Measurements from ENCODE around the gene APBA2. TPM values are rescaled to one million over a fixed set of nuclear protein-coding genes. Genes with fewer than 3 reads are reported as not detected.

The APBA2 gene
- total and polyA plus RNA-seq, 2 of the 4 experiments (the other 2 are of a cell fraction): 21.7 to 33.0 TPM

DNA sequence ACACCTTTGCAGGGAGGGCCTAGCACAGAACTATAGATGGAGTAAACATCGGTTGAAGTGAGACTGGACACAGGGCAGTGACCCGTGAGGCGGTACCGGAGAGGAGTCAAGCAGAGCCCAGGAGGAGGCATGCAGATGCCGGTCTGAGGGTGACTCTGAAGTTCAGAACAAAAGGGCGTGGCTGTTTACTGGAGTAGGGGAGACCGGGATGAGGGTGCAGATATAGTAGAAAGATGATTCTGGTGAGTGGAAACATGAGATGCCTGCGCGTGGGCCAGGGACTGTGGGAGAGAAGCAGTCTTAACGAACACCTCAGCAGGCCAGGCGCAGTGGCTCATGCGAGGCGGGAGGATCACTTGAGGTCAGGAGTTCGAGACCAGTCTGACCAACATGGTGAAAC lies 270.7 kb downstream of the APBA2 start:
- Histone ChIP-seq H3K4me1 (ENCODE audit: control insufficient read depth, insufficient read depth, low read length) (no peaks in the 10 kb centered on the region), H3K4me2 (ENCODE audit: low read depth, low read length) (no peak overlapping the region), H3K9me3 (ENCODE audit: control insufficient read depth, insufficient read depth, low read length) (no peaks in the 10 kb centered on the region), H3K9me1 (ENCODE audit: insufficient read depth, low read length) (no peaks in the 10 kb centered on the region), H3K18ac (ENCODE audit: low read depth, low read length) (no peak overlapping the region), H2BK120ac (ENCODE audit: low read depth, low read length) (no peak overlapping the region), H3K4ac (ENCODE audit: low read depth, low read length) (no peak overlapping the region), H3K14ac (replicated peaks; ENCODE audit: low read depth, low read length) (no peak overlapping the region), H2BK5ac (ENCODE audit: low read depth, low read length, poor library complexity, severe bottlenecking) (no peak overlapping the region), H3K23ac (ENCODE audit: low read depth, low read length) (no peak overlapping the region), H2BK15ac (ENCODE audit: low read depth, low read length) (no peak overlapping the region), H3K79me1 (ENCODE audit: low read depth in 1 of 2, low read length in 2 of 2) (no peaks in the 10 kb centered on the region), H3K9ac (ENCODE audit: low read depth, low read length) (no peak overlapping the region), H2AK5ac (ENCODE audit: low read depth, low read length) (no peak overlapping the region), H4K8ac (ENCODE audit: low read depth in 2 of 2, low read length in 2 of 2) (no peak overlapping the region), H4K91ac (ENCODE audit: insufficient read depth, low read depth, low read length) (no peak overlapping the region), H2AFZ (replicated peaks; ENCODE audit: low read length, poor library complexity) (no peak overlapping the region), H3K27ac (ENCODE audit: insufficient read depth, low read length) (no peak overlapping the region), H2AK9ac (replicated peaks; ENCODE audit: low read depth, low read length, poor library complexity) (no peak overlapping the region), H2BK20ac (ENCODE audit: low read depth, low read length) (no peak overlapping the region), H4K5ac (ENCODE audit: low read depth, low read length) (no peak overlapping the region), H3K4me3 (ENCODE audit: insufficient read depth, low read depth, low read length) (no peak overlapping the region), H3K36me3 (ENCODE audit: control insufficient read depth, insufficient read depth, low read length) (no peaks in the 10 kb centered on the region), H4K20me1 (ENCODE audit: insufficient read depth, low read length) (no peaks in the 10 kb centered on the region), H3K27me3 (ENCODE audit: control insufficient read depth, insufficient read depth, low read length) (no peaks in the 10 kb centered on the region; the same call in 1 of the 2 replicates), H3K56ac (ENCODE audit: extremely low read depth, insufficient read depth, low read length) (no peak overlapping the region)
- dilution Hi-C loops (cut with HindIII; ENCODE audit: low sequenced_read_pairs, unreplicated experiment): no loop called here
- ChIA-PET POLR2A (ENCODE audit: unreplicated experiment) (no interaction called here), CTCF (no interaction called here)
- ATAC-seq (ENCODE audit: low read depth) (no peak), DNase-seq (no peak)
- WGBS, 2 experiments (ENCODE audit: extremely low coverage in 2 of 2, insufficient read length in 1 of 2): 64% methylated on average over 6 of the region's 14 CpGs; no CpG with 5 or more reads in 1 of the 2 experiments
- intact Hi-C loops (cut with micrococcal nuclease): no loop called here
- no peak for TF ChIP-seq RAD21 (IDR thresholded peaks at IDR 0.05; ENCODE audit: low read length)
- no TSS peak for BruUV-seq (replicated peaks)
- in situ Hi-C loops (cut with MboI; ENCODE audit: low sequenced_read_pairs): no loop called here
